GM12865 (cell line): ENCODE results near the gene SCML2.
"Not testable (repeated sequence)": the region's sequence is repeated elsewhere in the genome, so short reads cannot be mapped to it uniquely, and the experiment has no call there.

Experiments
- DNase-seq: peaks from one replicate; pipeline ENCODE4 v3.0.0; 2010; ENCODE audit warnings: low read depth
- H3K4me3 ChIP-seq: 2 replicates; pipeline ENCODE4 v1.5.1; 2011; ENCODE audit warnings: mild to moderate bottlenecking, low read depth, low read length, control low read depth
- CTCF ChIP-seq: IDR thresholded peaks from 2 replicates; pipeline ENCODE4 v1.5.1; 2011; ENCODE audit warnings: low read length, control low read depth, low read depth, inconsistent platforms; ENCODE audit not compliant: insufficient read depth; ENCODE audit errors: missing control alignments

SCML2 gene

DNA sequence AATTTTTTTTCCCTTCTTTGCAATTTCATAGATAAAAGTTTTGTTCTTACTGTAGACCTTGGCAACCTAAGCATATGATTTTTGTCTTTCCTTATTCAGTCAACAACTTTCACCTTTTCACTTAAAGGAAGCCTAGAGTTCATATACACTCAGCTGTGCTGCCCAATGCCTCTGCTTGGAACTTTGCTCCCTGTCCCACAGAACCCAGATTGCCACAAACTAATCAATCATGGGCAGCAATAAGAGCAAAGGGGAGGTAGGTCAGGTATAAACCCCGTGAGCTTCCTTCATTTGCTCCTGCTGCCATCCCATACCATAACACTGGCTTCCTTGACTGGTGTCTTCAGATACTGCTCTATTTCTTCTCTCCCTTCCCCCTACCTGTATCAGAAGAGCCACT is 82.8 kb downstream of the SCML2 start:
- H3K4me3 ChIP-seq: no peak overlapping the region
- DNase-seq: no peak
- no peak for TF ChIP-seq CTCF

DNA sequence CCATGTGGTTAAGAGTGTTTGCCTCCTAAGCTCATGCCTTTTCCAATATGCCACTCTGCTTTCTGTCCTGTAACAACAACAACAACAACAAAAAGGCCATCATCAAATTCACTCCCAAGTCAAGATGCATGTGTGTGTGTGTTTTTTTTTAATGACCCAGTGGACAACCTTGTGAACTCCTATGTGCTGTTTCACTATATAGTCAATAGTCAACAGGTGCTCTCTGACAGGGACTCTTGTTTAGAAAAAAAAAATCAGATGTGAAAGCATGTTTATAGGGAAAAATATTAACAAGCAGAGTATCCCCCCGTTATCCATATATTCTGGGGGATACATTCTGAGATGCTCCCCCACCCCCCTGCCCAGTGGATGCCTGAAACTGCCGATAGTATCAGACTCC is 83.2 kb downstream of the SCML2 start:
- no peak for TF ChIP-seq CTCF
- no peak overlapping the region for H3K4me3 ChIP-seq
- DNase-seq: no peak

DNA sequence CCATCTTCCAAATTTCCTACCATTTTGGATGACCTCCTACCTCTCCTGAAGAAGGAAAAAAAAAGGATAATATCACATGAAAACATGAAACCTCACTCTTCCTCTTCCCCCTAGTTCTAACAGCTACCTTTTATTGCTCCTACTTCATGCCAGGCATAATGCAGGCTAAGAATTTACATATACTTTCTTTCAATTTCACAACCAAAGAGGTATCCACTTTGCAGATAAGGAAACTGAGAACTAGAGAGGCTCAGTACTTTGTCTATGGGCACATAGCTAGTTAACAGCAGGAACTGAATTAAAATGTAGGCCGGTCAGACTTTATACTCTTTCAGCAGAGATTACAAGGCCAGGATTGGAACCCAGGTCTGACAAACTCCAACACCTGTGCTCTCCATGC is 99.4 kb downstream of the SCML2 start:
- TF ChIP-seq CTCF: no peak
- no peak overlapping the region for H3K4me3 ChIP-seq
- DNase-seq: peak; percentile 2

- no peak for TF ChIP-seq CTCF
- no peak overlapping the region for H3K4me3 ChIP-seq
- DNase-seq: no peak
These were observed 101.7 kb downstream of the SCML2 start for GRCh38 chrX:18252644-18253359.

DNA sequence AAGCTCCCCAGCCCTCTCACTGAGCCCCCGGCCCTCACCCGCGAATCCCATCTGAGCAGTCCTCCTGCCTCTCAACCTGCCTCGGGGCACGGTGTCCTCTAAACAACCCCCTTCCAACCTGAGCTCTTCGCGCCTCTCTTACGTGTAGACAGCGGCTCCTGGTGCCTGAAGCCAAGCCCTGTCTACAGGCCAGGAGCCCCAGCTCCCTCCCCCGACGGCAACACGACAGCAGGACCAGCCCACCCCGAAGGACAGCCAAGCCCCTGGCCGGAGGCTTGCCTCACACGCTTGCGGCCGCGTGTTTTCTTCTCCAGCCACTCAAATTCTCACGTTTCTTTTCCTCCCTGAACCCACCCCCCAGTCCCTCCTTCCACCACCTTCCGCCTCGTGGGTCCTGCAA is 124.8 kb downstream of the SCML2 start:
- not testable (repeated sequence) for DNase-seq, H3K4me3 ChIP-seq

- TF ChIP-seq CTCF: no peak
- no peak for DNase-seq
- no peak overlapping the region for H3K4me3 ChIP-seq
These were observed 126.4 kb downstream of the SCML2 start for GRCh38 chrX:18228069-18228468.

GRCh38 chrX:18227458-18227857 is 127.0 kb downstream of the SCML2 start:
- DNase-seq: no peak
- no peak for TF ChIP-seq CTCF
- no peak overlapping the region for H3K4me3 ChIP-seq
